ENCODE results near the gene PHF24.
"Not testable (repeated sequence)": the region's sequence is repeated elsewhere in the genome, so short reads cannot be mapped to it uniquely, and the experiment has no call there.

Gene PHF24

GRCh38 chr9:34997379-34997781 lies 39.3 kb downstream of the PHF24 start:
- ATAC-seq (no peak), DNase-seq (no peak)

DNA sequence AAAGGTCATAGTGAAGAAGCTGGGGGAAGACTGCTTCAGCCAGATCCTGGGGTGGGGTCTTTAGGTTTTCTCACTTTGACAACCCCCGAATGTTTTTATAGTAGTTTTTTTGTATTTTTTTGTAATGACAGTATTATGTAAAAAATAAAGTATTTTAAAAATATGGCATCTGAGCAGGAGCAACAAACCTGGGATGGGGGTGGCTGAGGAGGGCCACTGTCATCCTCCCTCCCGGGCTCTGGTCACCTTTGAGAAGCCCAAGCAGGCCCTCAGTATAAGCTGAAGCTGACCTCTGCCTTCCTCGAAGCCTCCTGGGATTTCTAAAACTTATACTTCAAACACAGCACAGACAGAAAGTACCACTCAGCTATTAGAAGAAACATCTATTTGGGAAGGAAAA lies 40.2 kb downstream of the PHF24 start:
- ATAC-seq (no peak), DNase-seq (no peak)

GRCh38 chr9:34999576-34999975 lies 41.5 kb downstream of the PHF24 start:
- no peak for ATAC-seq
- DNase-seq: no peak

GRCh38 chr9:35000535-35001284 lies 42.6 kb downstream of the PHF24 start:
- ATAC-seq (no peak), DNase-seq (no peak)

DNA sequence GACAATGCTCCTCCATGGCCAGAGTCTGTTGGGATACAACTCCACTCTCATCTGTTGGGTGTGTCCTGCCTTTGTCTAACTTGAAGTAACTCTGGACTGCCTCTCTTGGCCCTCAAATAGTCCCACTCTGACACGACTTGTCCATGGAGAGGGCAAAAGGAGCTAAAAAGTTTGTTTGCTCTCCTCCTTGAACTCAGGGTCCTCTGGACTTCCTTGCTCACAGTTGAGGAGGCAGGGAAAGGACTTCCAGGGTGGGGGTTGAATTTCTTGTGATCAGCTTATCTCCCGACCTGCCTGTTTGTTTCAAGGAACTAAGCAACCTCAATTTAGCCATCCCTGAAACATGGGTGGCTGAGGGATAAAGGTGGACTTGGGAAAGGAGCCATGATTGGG lies 43.2 kb downstream of the PHF24 start:
- ATAC-seq (no peak), DNase-seq (no peak)

GRCh38 chr9:35001803-35002502 lies 43.9 kb downstream of the PHF24 start:
- peak; percentile 91 for ATAC-seq
- DNase-seq: no peak

DNA sequence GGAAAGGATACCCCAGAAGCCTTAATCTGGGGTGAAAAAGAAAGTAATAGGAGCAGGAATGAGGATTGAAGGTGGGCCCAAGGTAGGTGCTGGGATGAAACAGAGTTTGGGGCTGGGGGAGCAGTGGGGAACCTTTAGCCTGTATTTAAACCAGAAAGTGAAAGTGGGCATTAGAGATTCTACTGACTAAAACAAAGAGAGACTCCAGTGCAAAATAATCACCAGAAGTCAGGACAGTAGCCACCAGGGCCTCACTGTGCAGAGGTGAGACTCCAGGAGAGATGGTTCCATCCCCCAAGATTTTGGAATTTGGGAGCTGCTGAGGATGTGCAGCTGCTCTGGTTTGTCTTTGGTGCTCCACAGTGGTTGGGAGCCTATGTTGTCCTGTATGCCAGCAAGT lies 44.5 kb downstream of the PHF24 start:
- DNase-seq (no peak), ATAC-seq (no peak)

- DNase-seq, ATAC-seq: not testable (repeated sequence)
Observed at GRCh38 chr9:35004299-35004698, 46.2 kb downstream of the PHF24 start.

GRCh38 chr9:35010351-35010958 lies 52.4 kb downstream of the PHF24 start:
- DNase-seq (no peak), ATAC-seq (no peak)

DNA sequence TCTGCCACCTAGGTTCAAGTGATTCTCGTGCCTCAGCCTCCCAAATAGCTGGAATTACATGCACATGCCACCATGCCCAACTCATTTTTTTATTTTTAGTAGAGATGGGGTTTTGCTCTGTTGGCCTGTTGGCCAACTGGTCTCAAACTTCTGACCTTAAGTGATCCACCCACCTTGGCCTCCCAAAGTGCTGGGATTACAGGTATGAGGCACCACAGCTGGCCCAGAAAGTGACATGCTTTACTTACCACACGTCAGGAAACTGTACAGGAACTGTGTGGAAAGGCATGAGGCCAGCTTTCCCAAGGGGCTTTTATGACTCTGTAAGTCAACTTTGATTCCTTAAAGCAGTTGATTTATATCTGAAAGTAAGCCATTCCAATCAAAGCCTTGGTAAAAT lies 56.4 kb downstream of the PHF24 start:
- ATAC-seq: no peak

GRCh38 chr9:35023443-35023842 lies 65.4 kb downstream of the PHF24 start:
- not testable (repeated sequence) for DNase-seq

More for the DNA sequence above, 56.4 kb downstream of the PHF24 start:
- DNase-seq: no peak

DNA sequence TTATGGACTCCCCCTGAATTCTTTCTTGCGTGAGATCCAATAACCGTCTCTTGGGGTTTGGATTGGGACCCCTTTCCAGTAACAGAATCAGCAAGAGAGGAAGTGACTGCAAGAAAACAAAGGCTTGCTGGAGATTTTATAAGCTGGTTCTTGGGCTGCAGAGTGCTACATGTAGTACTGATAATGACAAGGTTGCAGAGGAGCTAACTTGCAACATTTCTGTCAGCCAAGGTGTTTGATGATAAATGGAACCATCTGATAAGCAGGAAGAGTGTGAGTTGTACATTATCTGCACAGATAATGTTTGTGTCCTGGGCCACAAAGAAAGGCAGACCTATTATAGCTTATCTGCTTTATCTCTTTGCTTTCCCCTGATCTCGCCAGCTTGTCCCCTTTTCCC lies 68.6 kb downstream of the PHF24 start:
- ATAC-seq (no peak), DNase-seq (no peak)

More at GRCh38 chr9:35023443-35023842, 65.4 kb downstream of the PHF24 start:
- ATAC-seq: not testable (repeated sequence)

GRCh38 chr9:35027374-35027773 lies 69.3 kb downstream of the PHF24 start:
- no peak for DNase-seq
- ATAC-seq: no peak

- DNase-seq: no peak
- no peak for ATAC-seq
Observed at GRCh38 chr9:35027860-35028259, 69.8 kb downstream of the PHF24 start.

DNA sequence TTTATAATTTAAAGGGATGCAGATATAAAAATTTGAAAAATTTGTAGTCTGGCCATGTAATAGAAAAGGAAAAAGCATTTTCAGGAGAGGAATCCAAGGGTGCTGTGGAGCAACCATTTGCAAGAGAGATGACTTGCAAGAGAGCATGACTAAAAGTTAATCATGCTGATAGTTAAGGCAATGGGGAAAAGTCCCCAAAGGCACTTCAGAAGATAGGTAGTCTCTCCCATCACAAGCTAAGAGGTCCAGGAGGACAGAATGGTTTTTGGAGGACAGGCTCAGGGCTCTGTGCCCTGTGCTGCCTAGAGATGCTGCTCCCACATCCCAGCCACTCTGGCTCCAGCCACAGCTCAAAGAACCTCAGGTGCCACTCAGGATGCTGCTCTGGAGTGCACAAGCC lies 70.3 kb downstream of the PHF24 start:
- DNase-seq (no peak), ATAC-seq (no peak)

DNA sequence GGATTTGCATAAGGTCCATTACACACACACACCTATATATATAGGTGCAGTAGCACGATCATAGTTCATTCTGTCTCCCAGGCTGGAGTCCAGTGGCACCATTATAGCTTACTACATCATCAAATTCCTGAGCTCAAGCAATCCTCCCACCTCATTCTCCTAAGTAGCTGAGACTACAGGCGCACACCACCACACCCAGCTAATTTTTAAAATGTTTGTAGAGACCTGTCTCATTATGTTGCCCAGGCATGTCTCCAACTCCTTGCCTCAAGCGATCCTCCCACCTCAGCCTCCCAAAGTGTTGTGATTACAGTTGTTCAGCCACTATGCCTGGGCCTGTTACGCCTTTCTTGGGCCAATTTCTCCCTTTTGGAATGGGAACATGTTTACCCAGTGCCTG lies 71.2 kb downstream of the PHF24 start:
- no peak for ATAC-seq
- DNase-seq: no peak

- DNase-seq (no peak), ATAC-seq (no peak)
Observed at GRCh38 chr9:35029852-35030251, 71.8 kb downstream of the PHF24 start.

Measured in stimulated activated naive CD8-positive, alpha-beta T cell treated with anti-CD3 and anti-CD28 coated beads, Interleukin-15, Interleukin-2, amounts not matched to agents 100 U/mL and 50 U/mL, for 24 hours (primary cell).